Kasumi-1 (cell line): ENCODE data around the gene CCDC88C.
A peak's percentile ranks its signal among the peaks of the same experiment; 100 is the strongest.

ENCODE experiments used
- DNase-seq, 2 experiments: peaks; one replicate each; lab custom pipeline; 2025; lab: John Stamatoyannopoulos, UW

The CCDC88C gene

GRCh38 chr14:91306547-91306946, 111.1 kb downstream of the CCDC88C start:
- no peak for DNase-seq

- DNase-seq, result no peak
Measured at GRCh38 chr14:91305650-91306431, 111.8 kb downstream of the CCDC88C start.

- no peak for DNase-seq
Measured at GRCh38 chr14:91303924-91304229, 113.7 kb downstream of the CCDC88C start.

GRCh38 chr14:91303091-91303923, 114.3 kb downstream of the CCDC88C start:
- peak; percentile 61 to 62 for DNase-seq

- DNase-seq, result no peak
Measured at GRCh38 chr14:91302391-91302790, 115.2 kb downstream of the CCDC88C start.

- no peak for DNase-seq
Measured at GRCh38 chr14:91300957-91301356, 116.7 kb downstream of the CCDC88C start.

- DNase-seq, result no peak
Measured at GRCh38 chr14:91300283-91300895, 117.2 kb downstream of the CCDC88C start.

GRCh38 chr14:91299121-91300115, 118.2 kb downstream of the CCDC88C start:
- DNase-seq, result no peak

GRCh38 chr14:91298576-91298975, 119.0 kb downstream of the CCDC88C start:
- no peak for DNase-seq

- no peak for DNase-seq
Measured at GRCh38 chr14:91297081-91297711, 120.4 kb downstream of the CCDC88C start.

GRCh38 chr14:91295851-91296796, 121.5 kb downstream of the CCDC88C start:
- no peak for DNase-seq

- DNase-seq, result no peak
Measured at GRCh38 chr14:91295276-91295845, 122.3 kb downstream of the CCDC88C start.

- DNase-seq, result no peak
Measured at GRCh38 chr14:91294153-91294552, 123.5 kb downstream of the CCDC88C start.

GRCh38 chr14:91293281-91293680, 124.3 kb downstream of the CCDC88C start:
- no peak for DNase-seq

- no peak for DNase-seq
Measured at GRCh38 chr14:91292491-91292890, 125.1 kb downstream of the CCDC88C start.

GRCh38 chr14:91291786-91292405, 125.7 kb downstream of the CCDC88C start:
- no peak for DNase-seq

- DNase-seq, result no peak
Measured at GRCh38 chr14:91290986-91291385, 126.6 kb downstream of the CCDC88C start.

GRCh38 chr14:91289464-91289863, 128.2 kb downstream of the CCDC88C start:
- DNase-seq, result no peak

- no peak for DNase-seq
Measured at GRCh38 chr14:91288876-91289275, 128.7 kb downstream of the CCDC88C start.
